SK-N-SH treated with all-trans-retinoic acid at 6 μM for 48 hours (cell line): ENCODE measurements around the gene SEMA4D.

Experiments
- ATAC-seq: fragments of 200-7000 bp; cut with Tn5 transposase; 3 replicates; pipeline ENCODE4 v1.9.1; 2020; ENCODE audit warnings: mild to moderate bottlenecking, moderate library complexity
- ARNTL ChIP-seq: fragments of 450-650 bp; formaldehyde crosslinking; IDR thresholded peaks from 2 replicates; pipeline ENCODE4 v1.5.0; 2020; ENCODE audit warnings: low read depth, mild to moderate bottlenecking, moderate library complexity, borderline replicate concordance
- CREB5 ChIP-seq: fragments of 250-450 bp; sonication (Bioruptor Pico); IDR thresholded peaks from 2 replicates; pipeline ENCODE4 v1.5.1; 2020; ENCODE audit warnings: low read depth, mild to moderate bottlenecking, moderate library complexity
- CSDC2 ChIP-seq: fragments of 250-450 bp; sonication (Bioruptor Pico); IDR thresholded peaks from 2 replicates; pipeline ENCODE4 v1.5.0; 2020; ENCODE audit warnings: mild to moderate bottlenecking, moderate library complexity
- CSRNP3 ChIP-seq: fragments of 250-450 bp; sonication (Bioruptor Pico); IDR thresholded peaks from 2 replicates; pipeline ENCODE4 v1.5.1; 2021; ENCODE audit warnings: mild to moderate bottlenecking, moderate library complexity
- ESRRG ChIP-seq: fragments of 250-450 bp; sonication (Bioruptor Pico); IDR thresholded peaks from 2 replicates; pipeline ENCODE4 v1.6.1; 2021; ENCODE audit warnings: mild to moderate bottlenecking
- GLIS3 ChIP-seq: fragments of 250-450 bp; sonication (Bioruptor Pico); IDR thresholded peaks from 2 replicates; pipeline ENCODE4 v1.5.0; 2020; ENCODE audit warnings: mild to moderate bottlenecking, moderate library complexity
- ISL1 ChIP-seq: fragments of 250-450 bp; sonication (Bioruptor Pico); IDR thresholded peaks from 2 replicates; pipeline ENCODE4 v2.1.2; 2022; ENCODE audit warnings: mild to moderate bottlenecking, moderate library complexity
- OSR1 ChIP-seq: fragments of 250-450 bp; sonication (Bioruptor Pico); IDR thresholded peaks from 2 replicates; pipeline ENCODE4 v1.8.0; 2022; ENCODE audit warnings: moderate library complexity, mild to moderate bottlenecking, inconsistent platforms
- PATZ1 ChIP-seq: fragments of 250-450 bp; sonication (Bioruptor Pico); IDR thresholded peaks from 2 replicates; pipeline ENCODE4 v1.8.0; 2020; ENCODE audit warnings: mild to moderate bottlenecking, moderate library complexity, borderline replicate concordance
- POU6F1 ChIP-seq: fragments of 250-450 bp; sonication (Bioruptor Pico); IDR thresholded peaks from 2 replicates; pipeline ENCODE4 v1.8.0; 2021; ENCODE audit warnings: low read depth, mild to moderate bottlenecking, moderate library complexity, borderline replicate concordance
- PPARA ChIP-seq: fragments of 250-450 bp; sonication (Bioruptor Pico); IDR thresholded peaks from 2 replicates; pipeline ENCODE4 v1.5.0; 2020; ENCODE audit warnings: mild to moderate bottlenecking, borderline replicate concordance
- RARB ChIP-seq: fragments of 250-450 bp; sonication (Bioruptor Pico); IDR thresholded peaks from 2 replicates; pipeline ENCODE4 v1.8.0; 2021; ENCODE audit warnings: mild to moderate bottlenecking, moderate library complexity
- SNAI2 ChIP-seq: fragments of 250-450 bp; sonication (Bioruptor Pico); IDR thresholded peaks from 2 replicates; pipeline ENCODE4 v1.5.0; 2020; ENCODE audit warnings: mild to moderate bottlenecking, moderate library complexity
- TCF4 ChIP-seq: fragments of 250-450 bp; sonication (Bioruptor Pico); IDR thresholded peaks from 2 replicates; pipeline ENCODE4 v1.8.0; 2021; ENCODE audit warnings: mild to moderate bottlenecking, moderate library complexity, borderline replicate concordance
- TOX ChIP-seq: fragments of 250-450 bp; sonication (Bioruptor Pico); IDR thresholded peaks from 2 replicates; pipeline ENCODE4 v1.8.0; 2021; ENCODE audit warnings: mild to moderate bottlenecking, moderate library complexity, borderline replicate concordance
- TSHZ2 ChIP-seq: fragments of 250-450 bp; sonication (Bioruptor Pico); IDR thresholded peaks from 2 replicates; pipeline ENCODE4 v1.5.0; 2020; ENCODE audit warnings: mild to moderate bottlenecking, moderate library complexity
- ZC3H10 ChIP-seq: fragments of 250-450 bp; sonication (Bioruptor Pico); IDR thresholded peaks from 2 replicates; pipeline ENCODE4 v1.5.1; 2021; ENCODE audit warnings: mild to moderate bottlenecking, moderate library complexity
- ZFP3 ChIP-seq: fragments of 250-450 bp; sonication (Bioruptor Pico); IDR thresholded peaks from 2 replicates; pipeline ENCODE4 v1.5.0; 2020; ENCODE audit warnings: mild to moderate bottlenecking, moderate library complexity
- ZFP30 ChIP-seq: fragments of 450-650 bp; formaldehyde crosslinking; IDR thresholded peaks from 2 replicates; pipeline ENCODE4 v1.5.0; 2022; ENCODE audit warnings: mild to moderate bottlenecking, moderate library complexity
- ZNF565 ChIP-seq: fragments of 450-650 bp; formaldehyde crosslinking; conservative IDR thresholded peaks from 2 replicates; pipeline ENCODE4 v1.5.0; 2020; ENCODE audit warnings: low read depth, mild to moderate bottlenecking, moderate library complexity
- ZNF70 ChIP-seq: fragments of 450-650 bp; formaldehyde crosslinking; IDR thresholded peaks from 2 replicates; pipeline ENCODE4 v1.5.0; 2020; ENCODE audit warnings: mild to moderate bottlenecking, moderate library complexity

The SEMA4D gene

GRCh38 chr9:89500008-89500407 is 2.1 kb upstream of the SEMA4D start:
- TF ChIP-seq POU6F1 (CRISPR knock-in tag) (no peak), PATZ1 (CRISPR knock-in tag) (no peak), SNAI2 (CRISPR knock-in tag) (no peak), OSR1 (no peak), CSRNP3 (CRISPR knock-in tag) (no peak), CSDC2 (no peak), ZNF70 (CRISPR knock-in tag) (no peak), RARB (CRISPR knock-in tag) (no peak), ESRRG (CRISPR knock-in tag) (no peak), ZFP30 (no peak), ZNF565 (CRISPR knock-in tag) (no peak), ZC3H10 (no peak), CREB5 (CRISPR knock-in tag) (no peak), ISL1 (CRISPR knock-in tag) (no peak), TOX (CRISPR knock-in tag) (no peak)
- TF ChIP-seq, all 23 proteins: peak for 0
- ATAC-seq, result no peak

- no peak for TF ChIP-seq POU6F1 (CRISPR knock-in tag)
- no peak for TF ChIP-seq ISL1 (CRISPR knock-in tag)
- no peak for TF ChIP-seq SNAI2 (CRISPR knock-in tag)
- TF ChIP-seq ZFP30, result no peak
- no peak for TF ChIP-seq ZC3H10
- no peak for TF ChIP-seq ZNF70 (CRISPR knock-in tag)
- TF ChIP-seq OSR1, result no peak
- TF ChIP-seq CSDC2, result no peak
- TF ChIP-seq ZNF565 (CRISPR knock-in tag), result no peak
- TF ChIP-seq PPARA (CRISPR knock-in tag), result no peak
- TF ChIP-seq TOX (CRISPR knock-in tag), result no peak
- no peak for TF ChIP-seq CSRNP3 (CRISPR knock-in tag)
- no peak for TF ChIP-seq GLIS3 (CRISPR knock-in tag)
- TF ChIP-seq TCF4 (CRISPR knock-in tag), result no peak
- TF ChIP-seq TSHZ2 (CRISPR knock-in tag), result no peak
- TF ChIP-seq ARNTL (CRISPR knock-in tag), result no peak
- TF ChIP-seq ZFP3 (CRISPR knock-in tag), result no peak
- no peak for TF ChIP-seq CREB5 (CRISPR knock-in tag)
- ATAC-seq, result no peak
Measured at GRCh38 chr9:89498852-89499480, 1.1 kb upstream of the SEMA4D start.
